Heart right ventricle (tissue), 16 donors: ENCODE measurements around the gene LGALS12. TPM values are rescaled to one million over a fixed set of nuclear protein-coding genes. Genes with fewer than 3 reads are reported as not detected.
A peak's percentile ranks its signal among the peaks of the same experiment; 100 is the strongest.

Experiments
- ATAC-seq, 8 donors: fragments of 200-7000 bp; cut with Tn5 transposase; one replicate each; pipeline ENCODE4 v1.9.1; 2020; ENCODE audit warnings: mild to moderate bottlenecking in 8 of 8, moderate library complexity in 8 of 8, moderate number of reproducible peaks in 1 of 8
- DNase-seq, 2 donors: peaks; one replicate each; pipeline ENCODE4 v3.0.0-alpha.2; 2020
- H3K27ac ChIP-seq, 10 donors: fragments of 200-600 bp; sonication (generic) in 2 of 10; one replicate each; pipeline versions ENCODE4 v1.5.0 to v1.8.0; 2020 to 2022; ENCODE audit warnings: mild to moderate bottlenecking in 3 of 10
- H3K27me3 ChIP-seq, 7 donors: fragments of 200-600 bp; one replicate each; pipeline ENCODE4 v1.8.0; 2021 to 2022; ENCODE audit warnings: mild to moderate bottlenecking in 2 of 7
- H3K36me3 ChIP-seq, 9 donors: fragments of 200-600 bp; sonication (generic) in 1 of 9; one replicate each; pipeline versions ENCODE4 v1.5.0 to v1.8.0; 2020 to 2022; ENCODE audit warnings: mild to moderate bottlenecking in 2 of 9
- H3K4me1 ChIP-seq, 9 donors: fragments of 200-600 bp; sonication (generic) in 1 of 9; one replicate each; pipeline versions ENCODE4 v1.5.0 to v1.8.0; 2020 to 2022; ENCODE audit warnings: mild to moderate bottlenecking in 4 of 9
- H3K4me3 ChIP-seq, 10 donors: fragments of 200-600 bp; sonication (generic) in 2 of 10; one replicate each; pipeline versions ENCODE4 v1.5.0 to v1.8.0; 2020 to 2022; ENCODE audit warnings: mild to moderate bottlenecking in 7 of 10, moderate library complexity in 2 of 10
- H3K9me3 ChIP-seq, 11 donors: fragments of 200-600 bp in 10 of 11; sonication (generic) in 2 of 11; one replicate each; pipeline versions ENCODE4 v1.5.0 to v1.8.0; 2013 to 2022; ENCODE audit warnings: mild to moderate bottlenecking in 2 of 11, control low read depth in 1 of 11, moderate library complexity in 1 of 11
- WGBS, 2 donors: extraction: QIAGEN DNeasy Blood & Tissue Kit; methylation state at CpG; one replicate each; pipeline ENCODE4 v1.1.7; 2013; ENCODE audit warnings: inconsistent platforms in 1 of 2; 5-methylcytosine and 5-hydroxymethylcytosine counted together
- intact Hi-C, 10 donors: fragments of 100-400 bp; cut with DNase I; formaldehyde crosslinking; loops; one replicate each; pipeline versions ENCODE4 v1.11.1 to v1.14.2; 2022
- polyA plus RNA-seq, 2 donors: library from polyadenylated mRNA; stranded (reverse); fragments of 200-250 nt; gene quantifications; one replicate each; pipeline ENCODE4 v1.2.3, GENCODE V29; 2013
- total RNA-seq, 10 donors: library from RNA; stranded (reverse); fragmentation: NEBNext Ultra II Directional in 3 of 10; extraction: Animal tissue kit (Norgen Biotek cat#: 25700) in 3 of 10; gene quantifications; one replicate each; pipeline versions ENCODE4 v1.2.1 to v1.2.4, GENCODE V29; 2021 to 2023
- TF ChIP-seq, protein P1 (sequence below), 9 donors: fragments of 200-600 bp; sonication (generic) in 2 of 9; IDR thresholded peaks; one replicate each; pipeline versions ENCODE4 v1.5.0 to v1.8.0; 2021 to 2022; ENCODE audit warnings: antibody characterized with exemption in 9 of 9, mild to moderate bottlenecking in 5 of 9, moderate library complexity in 1 of 9
- donor health status: Arrhythmogenic right ventricular cardiomyopathy.
- donor health status: ischemic (EF 13 %, LVEDD 7.1; RV severe dilation, severe dysfunction).
- donor health status: healthy with polysubstance abuse.
- donor health status: DM: no; HTN: yes; CAD: no.
- donor health status: DM: no; HTN: no; CAD: no.
- donor health status: ischemic (EF 25% LVEDD 6.9; RV normal size, moderate dysfunction).
- donor health status: ischemic (EF 25% LVEDD 5.7; RV mildly dilated, moderate dysfunction).
- donor health status: healthy.
- donor health status: DM: yes; HTN: yes; CAD: no.
- donor health status: Ischemic cardiomyopathy.
- donor health status: ischemic (EF 35%, LVEDD 5.7; RV mildly dilated, moderate dysfunction).
- donor health status: nonischemic (EF 11% LVEDD 7.7; RV severe dilation, severe dysfunction).
- donor health status: DM: yes; HTN: yes; CAD: no.
- donor health status: PGD.
- donor health status: ischemic (EF 29% LVEDD 5.4; RV normal size, mild dysfunction).
- donor health status: nonischemic (EF 23%, LVEDD 6.1; RV moderate dilation, normal function).

LGALS12 gene
- total and polyA plus RNA-seq, 12 donors, result 0.61 to 6.9 (median 1.2) TPM; not detected in 3

DNA sequence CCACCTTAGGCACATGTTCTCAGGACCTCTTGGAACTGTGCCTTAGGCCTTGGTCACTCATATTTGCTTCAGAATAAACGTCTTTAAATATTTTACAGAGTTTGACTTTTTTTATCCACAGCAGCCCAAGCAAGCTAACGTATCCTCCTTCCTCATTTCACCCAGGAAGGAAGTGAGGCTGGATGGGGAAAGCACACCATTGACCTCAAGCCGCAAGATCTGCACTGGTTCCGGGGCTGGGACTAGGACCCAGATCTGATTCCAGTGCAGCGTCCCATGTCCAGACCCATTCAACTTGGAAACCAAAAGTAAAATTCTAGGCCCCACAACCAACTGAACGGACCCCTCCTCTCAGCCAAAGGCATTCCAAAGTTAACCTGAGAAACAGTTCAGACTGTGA, 2.4 kb upstream of the LGALS12 start:
- H3K9me3 ChIP-seq, result peaks cover 0 to 26% (median 6%) of the 10 kb centered on the region in 11 donors
- no peaks in the 10 kb centered on the region for H3K36me3 ChIP-seq
- peaks cover 0 to 2% (median 0%) of the 10 kb centered on the region in 7 donors for H3K27me3 ChIP-seq
- TF ChIP-seq, protein P1, sequence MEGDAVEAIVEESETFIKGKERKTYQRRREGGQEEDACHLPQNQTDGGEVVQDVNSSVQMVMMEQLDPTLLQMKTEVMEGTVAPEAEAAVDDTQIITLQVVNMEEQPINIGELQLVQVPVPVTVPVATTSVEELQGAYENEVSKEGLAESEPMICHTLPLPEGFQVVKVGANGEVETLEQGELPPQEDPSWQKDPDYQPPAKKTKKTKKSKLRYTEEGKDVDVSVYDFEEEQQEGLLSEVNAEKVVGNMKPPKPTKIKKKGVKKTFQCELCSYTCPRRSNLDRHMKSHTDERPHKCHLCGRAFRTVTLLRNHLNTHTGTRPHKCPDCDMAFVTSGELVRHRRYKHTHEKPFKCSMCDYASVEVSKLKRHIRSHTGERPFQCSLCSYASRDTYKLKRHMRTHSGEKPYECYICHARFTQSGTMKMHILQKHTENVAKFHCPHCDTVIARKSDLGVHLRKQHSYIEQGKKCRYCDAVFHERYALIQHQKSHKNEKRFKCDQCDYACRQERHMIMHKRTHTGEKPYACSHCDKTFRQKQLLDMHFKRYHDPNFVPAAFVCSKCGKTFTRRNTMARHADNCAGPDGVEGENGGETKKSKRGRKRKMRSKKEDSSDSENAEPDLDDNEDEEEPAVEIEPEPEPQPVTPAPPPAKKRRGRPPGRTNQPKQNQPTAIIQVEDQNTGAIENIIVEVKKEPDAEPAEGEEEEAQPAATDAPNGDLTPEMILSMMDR (IDR thresholded peaks at IDR 0.05), result no peak
- ATAC-seq (peak in 3 of 8 donors; percentile 35 to 46 (median 36)), DNase-seq (peak in 1 of 2 donors; percentile 27)
- H3K4me3 ChIP-seq, result no peak overlapping the region
- H3K27ac ChIP-seq, result peak overlapping the region in 1 of 10 donors; percentile 55
- peaks cover 0 to 62% (median 11%) of the 10 kb centered on the region in 9 donors for H3K4me1 ChIP-seq
- WGBS, 2 donors, result 77 to 88% methylated on average over 6 of the region's 6 CpGs
- intact Hi-C loops, result no loop called here

DNA sequence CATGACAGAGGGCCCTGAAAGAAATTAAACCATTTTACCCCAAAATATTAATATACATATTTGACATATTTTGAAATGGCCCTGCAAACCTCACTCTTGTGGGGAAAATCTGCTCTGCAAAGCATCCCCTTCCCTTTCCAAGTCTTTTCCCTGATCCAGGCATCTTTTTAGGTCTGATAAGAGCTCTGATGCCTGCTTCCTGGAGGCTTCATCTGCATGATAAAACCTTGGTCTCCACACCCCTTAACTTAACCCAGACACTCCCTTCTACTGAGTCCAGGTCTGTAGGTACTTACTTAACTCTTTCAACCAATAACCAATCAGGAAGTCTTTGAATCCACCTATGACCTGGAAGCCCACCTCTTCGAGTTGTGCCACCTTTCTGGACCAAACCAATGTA, 1.8 kb upstream of the LGALS12 start:
- H3K9me3 ChIP-seq, result peaks cover 0 to 22% (median 6%) of the 10 kb centered on the region in 11 donors
- peak overlapping the region in 1 of 10 donors; percentile 55 for H3K27ac ChIP-seq
- 74 to 87% methylated on average over 1 of the region's 1 CpG for WGBS, 2 donors
- intact Hi-C loops, result no loop called here
- no peak overlapping the region for H3K4me3 ChIP-seq
- ATAC-seq (no peak), DNase-seq (no peak)
- no peaks in the 10 kb centered on the region for H3K27me3 ChIP-seq
- TF ChIP-seq, protein P1 (IDR thresholded peaks at IDR 0.05), result no peak
- H3K4me1 ChIP-seq, result peaks cover 0 to 63% (median 11%) of the 10 kb centered on the region in 9 donors
- H3K36me3 ChIP-seq, result no peaks in the 10 kb centered on the region

DNA sequence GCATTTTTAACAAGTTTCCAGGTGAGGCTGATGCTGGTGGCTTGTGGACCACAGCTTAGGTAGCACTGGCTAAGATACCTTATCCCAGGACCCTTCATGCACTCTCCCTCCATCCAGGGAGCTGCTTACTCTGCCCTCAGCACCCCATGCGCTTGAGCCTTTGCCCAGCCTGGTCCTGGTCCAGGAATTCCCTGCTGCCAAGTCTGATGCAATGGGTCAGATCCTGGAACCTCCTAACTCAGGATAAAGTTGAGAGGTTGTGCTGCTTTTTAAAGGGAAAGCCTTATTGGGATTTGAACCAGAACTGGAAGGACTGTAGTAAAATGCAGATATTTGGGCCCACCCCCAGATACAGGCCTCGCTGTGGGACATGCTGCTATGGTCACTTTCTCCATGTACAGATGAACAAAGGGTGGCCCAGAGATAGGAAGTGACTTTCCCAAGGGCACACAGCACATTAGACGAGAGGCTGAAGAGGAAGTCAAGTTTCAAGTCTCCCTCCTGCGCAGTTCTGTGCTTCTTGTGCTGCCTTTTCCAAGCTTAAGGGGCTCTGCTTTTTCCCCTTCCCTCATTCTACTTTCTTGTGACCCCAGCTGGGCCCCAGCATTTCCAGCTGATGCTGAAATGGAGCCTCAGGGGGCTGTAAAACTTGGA, 824 bp upstream of the LGALS12 start:
- DNase-seq, result peak; percentile 43 to 57
- Histone ChIP-seq H3K9me3 (peaks cover 0 to 12% (median 2%) of the 10 kb centered on the region in 11 donors), H3K36me3 (no peaks in the 10 kb centered on the region), H3K27ac (peak overlapping the region in 1 of 10 donors; percentile 65), H3K4me1 (peaks cover 0 to 63% (median 11%) of the 10 kb centered on the region in 9 donors), H3K27me3 (no peaks in the 10 kb centered on the region), H3K4me3 (peak overlapping the region in 1 of 10 donors; percentile 1)
- intact Hi-C loops, result no loop called here
- ATAC-seq, result peak in 7 of 8 donors; percentile 26 to 81 (median 68)
- TF ChIP-seq, protein P1 (IDR thresholded peaks at IDR 0.05), result no peak
- 57 to 66% methylated on average over 4 of the region's 4 CpGs for WGBS, 2 donors

DNA sequence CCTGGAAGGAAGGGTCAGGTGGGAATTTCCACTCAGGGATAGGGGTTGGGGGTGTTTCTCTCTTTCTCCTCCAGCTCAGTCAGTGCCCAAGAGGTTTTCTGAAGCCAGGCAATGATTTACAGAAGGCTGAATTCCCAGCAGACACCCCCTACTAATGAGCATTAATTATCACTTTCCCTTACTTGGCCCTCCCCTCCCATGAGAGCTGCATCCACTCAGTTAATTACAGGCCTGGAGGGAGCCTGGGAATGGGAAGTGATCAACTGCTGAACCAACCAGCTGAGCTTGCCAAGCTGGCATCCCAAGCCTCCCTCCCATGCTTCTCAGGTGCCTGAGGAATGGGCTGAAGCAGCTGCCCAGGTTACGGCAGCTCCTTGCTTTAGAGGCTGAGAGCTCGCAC, 992 bp downstream of the LGALS12 start:
- intact Hi-C loops, result no loop called here
- TF ChIP-seq, protein P1 (IDR thresholded peaks at IDR 0.05), result no peak
- Histone ChIP-seq H3K9me3 (no peaks in the 10 kb centered on the region), H3K27me3 (no peaks in the 10 kb centered on the region), H3K27ac (peak overlapping the region in 1 of 10 donors; percentile 65), H3K36me3 (no peaks in the 10 kb centered on the region), H3K4me3 (peak overlapping the region in 1 of 10 donors; percentile 32), H3K4me1 (peaks cover 0 to 80% (median 18%) of the 10 kb centered on the region in 9 donors)
- no peak for ATAC-seq
- no peak for DNase-seq
- 98 to 100% methylated on average over 2 of the region's 2 CpGs for WGBS, 2 donors
